KMS-11 (cell line): ENCODE data around the gene G6PC3.

Source experiments
- H2AFZ ChIP-seq: fragments of 200-600 bp; sonication (generic); 2 replicates; pipeline ENCODE4 v1.6.1; 2016; ENCODE audit warnings: antibody characterized with exemption, mixed run types, low read depth
- H3K27ac ChIP-seq: fragments of 200-600 bp; sonication (generic); 2 replicates; pipeline ENCODE4 v1.6.1; 2016; ENCODE audit warnings: mild to moderate bottlenecking, mixed run types
- H3K27me3 ChIP-seq: fragments of 200-600 bp; sonication (generic); 2 replicates; pipeline ENCODE4 v1.6.1; 2017; ENCODE audit warnings: mild to moderate bottlenecking, low read depth, mixed run types, moderate library complexity; ENCODE audit not compliant: insufficient read depth
- H3K36me3 ChIP-seq: fragments of 200-600 bp; sonication (generic); 2 replicates; pipeline ENCODE4 v1.6.1; 2017; ENCODE audit warnings: mild to moderate bottlenecking, mixed run types; ENCODE audit not compliant: insufficient read depth
- H3K4me1 ChIP-seq: fragments of 200-600 bp; sonication (generic); 2 replicates; pipeline ENCODE4 v1.6.1; 2016; ENCODE audit warnings: mild to moderate bottlenecking, low read depth, mixed run types; ENCODE audit not compliant: poor library complexity, severe bottlenecking
- H3K4me2 ChIP-seq: fragments of 200-600 bp; sonication (generic); 2 replicates; pipeline ENCODE4 v1.7.0; 2016; ENCODE audit warnings: mild to moderate bottlenecking, mixed run types
- H3K4me3 ChIP-seq: fragments of 200-600 bp; sonication (generic); IDR thresholded peaks from 2 replicates; pipeline ENCODE4 v1.6.1; 2017; ENCODE audit warnings: low read depth, low read length, mixed read lengths; ENCODE audit not compliant: insufficient read depth
- H3K79me2 ChIP-seq: fragments of 200-600 bp; sonication (generic); 2 replicates; pipeline ENCODE4 v1.6.1; 2016; ENCODE audit warnings: low read depth, mixed run types; ENCODE audit not compliant: insufficient read depth
- H3K9ac ChIP-seq: fragments of 200-600 bp; sonication (generic); 2 replicates; pipeline ENCODE4 v1.6.1; 2016; ENCODE audit warnings: mild to moderate bottlenecking, mixed run types
- H4K20me1 ChIP-seq: fragments of 200-600 bp; sonication (generic); 2 replicates; pipeline ENCODE4 v1.6.1; 2016; ENCODE audit warnings: mild to moderate bottlenecking, mixed run types; ENCODE audit not compliant: insufficient read depth
- TF ChIP-seq, protein P1 (sequence below): fragments of 200-600 bp; sonication (generic); conservative IDR thresholded peaks from 2 replicates; pipeline ENCODE4 v1.6.1; 2017; ENCODE audit warnings: low read depth, mild to moderate bottlenecking, antibody characterized with exemption, low read length, moderate library complexity, mixed read lengths

Gene G6PC3

DNA sequence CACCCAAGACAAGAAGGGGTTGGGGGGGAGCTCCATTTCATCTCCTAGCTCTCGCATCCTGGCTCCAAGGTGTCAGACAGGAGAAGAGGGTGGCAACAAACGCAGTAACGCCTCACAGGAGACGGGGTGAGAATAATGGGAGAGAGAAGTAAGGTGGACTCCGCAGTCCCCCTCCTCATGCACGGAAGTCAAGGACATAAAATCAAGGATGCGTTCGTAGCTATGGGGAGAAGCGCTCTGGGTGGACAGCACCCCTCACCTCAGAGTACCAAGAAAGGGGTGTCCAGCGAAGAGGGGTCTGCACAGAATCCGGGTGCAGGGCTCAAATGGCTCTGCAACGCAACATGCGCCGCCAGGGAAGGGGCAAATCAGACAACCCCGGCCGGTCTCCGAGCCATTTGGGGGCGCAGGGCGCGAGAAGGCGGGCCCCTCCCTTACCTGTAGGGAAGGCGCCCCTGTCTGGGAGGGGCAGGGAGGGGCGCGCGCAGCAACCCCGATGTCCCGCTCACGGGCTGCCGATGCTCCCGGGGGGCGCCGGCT lies 52.4 kb downstream of the G6PC3 start:
- Histone ChIP-seq H4K20me1 (no peaks in the 10 kb centered on the region), H3K27ac (peak overlapping the region; percentile 32), H2AFZ (peak overlapping the region; percentile 61; the same call in 1 of the 2 replicates), H3K4me2 (peak overlapping the region; percentile 98), H3K4me1 (peaks cover 24% of the 10 kb centered on the region), H3K9ac (peak overlapping the region; percentile 80), H3K36me3 (no peaks in the 10 kb centered on the region), H3K4me3 (no peak overlapping the region), H3K27me3 (no peaks in the 10 kb centered on the region), H3K79me2 (peaks cover 43% of the 10 kb centered on the region)
- TF ChIP-seq, protein P1, sequence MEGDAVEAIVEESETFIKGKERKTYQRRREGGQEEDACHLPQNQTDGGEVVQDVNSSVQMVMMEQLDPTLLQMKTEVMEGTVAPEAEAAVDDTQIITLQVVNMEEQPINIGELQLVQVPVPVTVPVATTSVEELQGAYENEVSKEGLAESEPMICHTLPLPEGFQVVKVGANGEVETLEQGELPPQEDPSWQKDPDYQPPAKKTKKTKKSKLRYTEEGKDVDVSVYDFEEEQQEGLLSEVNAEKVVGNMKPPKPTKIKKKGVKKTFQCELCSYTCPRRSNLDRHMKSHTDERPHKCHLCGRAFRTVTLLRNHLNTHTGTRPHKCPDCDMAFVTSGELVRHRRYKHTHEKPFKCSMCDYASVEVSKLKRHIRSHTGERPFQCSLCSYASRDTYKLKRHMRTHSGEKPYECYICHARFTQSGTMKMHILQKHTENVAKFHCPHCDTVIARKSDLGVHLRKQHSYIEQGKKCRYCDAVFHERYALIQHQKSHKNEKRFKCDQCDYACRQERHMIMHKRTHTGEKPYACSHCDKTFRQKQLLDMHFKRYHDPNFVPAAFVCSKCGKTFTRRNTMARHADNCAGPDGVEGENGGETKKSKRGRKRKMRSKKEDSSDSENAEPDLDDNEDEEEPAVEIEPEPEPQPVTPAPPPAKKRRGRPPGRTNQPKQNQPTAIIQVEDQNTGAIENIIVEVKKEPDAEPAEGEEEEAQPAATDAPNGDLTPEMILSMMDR = no peak

- H3K4me2 ChIP-seq = peak within 1 kb of the TSS; percentile 98
- no peak within 1 kb of the TSS for H3K4me3 ChIP-seq
- TF ChIP-seq, protein P1 = peak; percentile 81
- H3K79me2 ChIP-seq = peaks cover 37% of the 10 kb centered on the region
- H2AFZ ChIP-seq = peak within 1 kb of the TSS; percentile 92
- no peaks in the 10 kb centered on the region for H3K36me3 ChIP-seq
- no peaks in the 10 kb centered on the region for H4K20me1 ChIP-seq
- H3K27me3 ChIP-seq = no peaks in the 10 kb centered on the region
- H3K4me1 ChIP-seq = peaks cover 24% of the 10 kb centered on the region
- peak within 1 kb of the TSS; percentile 80 for H3K9ac ChIP-seq
- H3K27ac ChIP-seq = peak within 1 kb of the TSS; percentile 65
These were observed 53.0 kb downstream of the G6PC3 start, which contains the start of gene HDAC5 for GRCh38 chr17:44123356-44124117. HDAC5 (minus strand) TSS chr17:44123641; CDS start chr17:44117515, 6,126 bp downstream.

DNA sequence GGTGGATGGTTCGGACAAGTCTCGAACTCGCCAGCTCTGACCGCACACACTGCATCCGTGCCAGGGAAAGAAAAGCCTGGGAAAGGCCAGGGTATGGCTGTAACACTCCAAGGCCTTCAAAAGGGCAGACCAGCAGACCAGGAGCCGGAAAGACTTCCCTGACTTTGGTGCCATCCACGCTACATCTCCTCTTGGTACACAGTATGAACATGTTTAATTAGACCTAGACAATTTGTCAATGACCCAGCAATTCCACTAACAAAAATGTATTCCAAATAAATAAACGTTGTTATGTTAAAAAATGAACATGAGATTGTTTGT lies 53.5 kb downstream of the G6PC3 start:
- H3K9ac ChIP-seq = peak overlapping the region; percentile 80; the same call in 1 of the 2 replicates
- no peaks in the 10 kb centered on the region for H4K20me1 ChIP-seq
- TF ChIP-seq, protein P1 = no peak
- H3K79me2 ChIP-seq = peaks cover 37% of the 10 kb centered on the region
- H3K4me3 ChIP-seq = no peak overlapping the region
- H3K4me1 ChIP-seq = peaks cover 24% of the 10 kb centered on the region
- H3K27me3 ChIP-seq = no peaks in the 10 kb centered on the region
- no peaks in the 10 kb centered on the region for H3K36me3 ChIP-seq
- H3K27ac ChIP-seq = peak overlapping the region; percentile 65
- H2AFZ ChIP-seq = peak overlapping the region; percentile 92
- H3K4me2 ChIP-seq = peak overlapping the region; percentile 55
